Activated CD8-positive, alpha-beta T cell treated with anti-CD3 and anti-CD28 coated beads, Interleukin-2, amount 10 ng/mL, durations not matched to agents 7 days and 5 days (primary cell): ENCODE measurements around the gene PDGFRB. TPM values are rescaled to one million over a fixed set of nuclear protein-coding genes. Genes with fewer than 3 reads are reported as not detected.

Source experiments
- ATAC-seq: fragments of 150-1000 bp; cut with Tn5 transposase; one replicate; pipeline ENCODE4 v1.10.0; 2021; ENCODE audit warnings: moderate library complexity
- CTCF ChIA-PET: fragments of 350-600 bp; sonication (Branson Sonifier 250); formaldehyde crosslinking; loops from one replicate; lab custom pipeline; 2021; ENCODE audit warnings: antibody characterized with exemption; lab: Charles Lee
- POLR2A ChIA-PET: fragments of 350-600 bp; sonication (Branson Sonifier 250); formaldehyde crosslinking; loops from one replicate; lab custom pipeline; 2021; ENCODE audit warnings: antibody characterized with exemption; lab: Charles Lee
- DNase-seq: peaks from one replicate; pipeline ENCODE4 v3.0.0-alpha.2; 2020
- H3K27ac Mint-ChIP-seq: one replicate; pipeline ENCODE4 v1.8.0; 2021; ENCODE audit warnings: mild to moderate bottlenecking, mixed read lengths
- H3K27me3 Mint-ChIP-seq: one replicate; pipeline ENCODE4 v1.8.0; 2021; ENCODE audit warnings: low read depth, mixed read lengths
- H3K36me3 Mint-ChIP-seq: one replicate; pipeline ENCODE4 v1.8.0; 2021; ENCODE audit warnings: low read depth, mixed read lengths
- H3K4me1 Mint-ChIP-seq: one replicate; pipeline ENCODE4 v1.8.0; 2021; ENCODE audit warnings: low read depth, mixed read lengths
- H3K4me3 Mint-ChIP-seq: one replicate; pipeline ENCODE4 v1.8.0; 2021; ENCODE audit warnings: mild to moderate bottlenecking, mixed read lengths
- H3K9me3 Mint-ChIP-seq: one replicate; pipeline ENCODE4 v1.8.0; 2022; ENCODE audit warnings: mixed read lengths; ENCODE audit not compliant: insufficient read depth
- total RNA-seq, 2 experiments: library from RNA; stranded (reverse); gene quantifications; one replicate each; pipeline ENCODE4 v1.2.3, GENCODE V29; 2021

Gene PDGFRB
- total RNA-seq, 2 experiments from 2014 or later = 47.0 to 49.0 TPM

- H3K27ac Mint-ChIP-seq = no peak within 1 kb of the TSS
- no peaks in the 10 kb centered on the region for H3K9me3 Mint-ChIP-seq
- no peak for DNase-seq
- H3K4me1 Mint-ChIP-seq = no peaks in the 10 kb centered on the region
- H3K4me3 Mint-ChIP-seq = no peak within 1 kb of the TSS
- no peaks in the 10 kb centered on the region for H3K36me3 Mint-ChIP-seq
- ChIA-PET POLR2A (no interaction called here), CTCF (no interaction called here)
- H3K27me3 Mint-ChIP-seq = peaks cover 56% of the 10 kb centered on the region
- ATAC-seq = no peak
Observed at GRCh38 chr5:150189728-150190502, 34.3 kb upstream of the PDGFRB start, which contains the start of gene SLC6A7. Gene SLC6A7 (plus strand): TSS chr5:150190062. CDS start chr5:150190328, 266 bp downstream.

GRCh38 chr5:150189326-150189725, 33.7 kb upstream of the PDGFRB start:
- H3K27ac Mint-ChIP-seq = no peak overlapping the region
- DNase-seq (no peak), ATAC-seq (no peak)
- H3K4me3 Mint-ChIP-seq = no peak overlapping the region
- H3K4me1 Mint-ChIP-seq = no peaks in the 10 kb centered on the region
- ChIA-PET CTCF (no interaction called here), POLR2A (no interaction called here)
- peaks cover 56% of the 10 kb centered on the region for H3K27me3 Mint-ChIP-seq
- no peaks in the 10 kb centered on the region for H3K9me3 Mint-ChIP-seq
- H3K36me3 Mint-ChIP-seq = no peaks in the 10 kb centered on the region

GRCh38 chr5:150188146-150188842, 32.6 kb upstream of the PDGFRB start:
- DNase-seq (no peak), ATAC-seq (no peak)
- Mint-ChIP-seq H3K27ac (no peak overlapping the region), H3K9me3 (no peaks in the 10 kb centered on the region), H3K4me3 (no peak overlapping the region), H3K36me3 (no peaks in the 10 kb centered on the region), H3K4me1 (no peaks in the 10 kb centered on the region), H3K27me3 (peaks cover 51% of the 10 kb centered on the region)
- ChIA-PET POLR2A (no interaction called here), CTCF (no interaction called here)

GRCh38 chr5:150186897-150187296, 31.3 kb upstream of the PDGFRB start:
- Mint-ChIP-seq H3K4me1 (no peaks in the 10 kb centered on the region), H3K36me3 (no peaks in the 10 kb centered on the region), H3K9me3 (no peaks in the 10 kb centered on the region), H3K27ac (no peak overlapping the region), H3K27me3 (peaks cover 46% of the 10 kb centered on the region), H3K4me3 (no peak overlapping the region)
- DNase-seq (no peak), ATAC-seq (no peak)
- CTCF ChIA-PET = interaction anchor here (0.7 kb wide), 1 partner anchor 18 kb away, joined by 3 read pairs; no protein-coding TSS in a partner anchor
- POLR2A ChIA-PET = no interaction called here

- POLR2A ChIA-PET = no interaction called here
- CTCF ChIA-PET = no interaction called here
- Mint-ChIP-seq H3K4me1 (no peaks in the 10 kb centered on the region), H3K9me3 (no peaks in the 10 kb centered on the region), H3K27ac (no peak overlapping the region), H3K4me3 (no peak overlapping the region), H3K27me3 (peaks cover 42% of the 10 kb centered on the region), H3K36me3 (no peaks in the 10 kb centered on the region)
- no peak for DNase-seq
- ATAC-seq = no peak
Observed at GRCh38 chr5:150186137-150186536, 30.5 kb upstream of the PDGFRB start.

- Mint-ChIP-seq H3K27me3 (peaks cover 34% of the 10 kb centered on the region), H3K4me3 (no peak overlapping the region), H3K4me1 (no peaks in the 10 kb centered on the region), H3K27ac (no peak overlapping the region), H3K9me3 (no peaks in the 10 kb centered on the region), H3K36me3 (no peaks in the 10 kb centered on the region)
- ChIA-PET CTCF (no interaction called here), POLR2A (no interaction called here)
- DNase-seq (no peak), ATAC-seq (no peak)
Observed at GRCh38 chr5:150184990-150185912, 29.6 kb upstream of the PDGFRB start.

- no peak overlapping the region for H3K27ac Mint-ChIP-seq
- ChIA-PET POLR2A (no interaction called here), CTCF (no interaction called here)
- no peaks in the 10 kb centered on the region for H3K4me1 Mint-ChIP-seq
- ATAC-seq (no peak), DNase-seq (no peak)
- H3K36me3 Mint-ChIP-seq = no peaks in the 10 kb centered on the region
- no peak overlapping the region for H3K4me3 Mint-ChIP-seq
- H3K27me3 Mint-ChIP-seq = peaks cover 24% of the 10 kb centered on the region
- H3K9me3 Mint-ChIP-seq = no peaks in the 10 kb centered on the region
Observed at GRCh38 chr5:150184006-150184405, 28.4 kb upstream of the PDGFRB start.

- Mint-ChIP-seq H3K9me3 (no peaks in the 10 kb centered on the region), H3K4me3 (no peak overlapping the region), H3K4me1 (no peaks in the 10 kb centered on the region), H3K27me3 (peaks cover 18% of the 10 kb centered on the region), H3K36me3 (no peaks in the 10 kb centered on the region), H3K27ac (no peak overlapping the region)
- DNase-seq (no peak), ATAC-seq (no peak)
- POLR2A ChIA-PET = no interaction called here
- CTCF ChIA-PET = no interaction called here
Observed at GRCh38 chr5:150183436-150183835, 27.8 kb upstream of the PDGFRB start.

GRCh38 chr5:150182774-150183173, 27.1 kb upstream of the PDGFRB start:
- ChIA-PET POLR2A (no interaction called here), CTCF (no interaction called here)
- H3K36me3 Mint-ChIP-seq = no peaks in the 10 kb centered on the region
- no peaks in the 10 kb centered on the region for H3K4me1 Mint-ChIP-seq
- H3K27me3 Mint-ChIP-seq = peaks cover 18% of the 10 kb centered on the region
- no peaks in the 10 kb centered on the region for H3K9me3 Mint-ChIP-seq
- no peak overlapping the region for H3K4me3 Mint-ChIP-seq
- ATAC-seq (no peak), DNase-seq (no peak)
- H3K27ac Mint-ChIP-seq = no peak overlapping the region

GRCh38 chr5:150181766-150182545, 26.3 kb upstream of the PDGFRB start:
- DNase-seq (no peak), ATAC-seq (no peak)
- ChIA-PET CTCF (no interaction called here), POLR2A (no interaction called here)
- peaks cover 14% of the 10 kb centered on the region for H3K27me3 Mint-ChIP-seq
- no peaks in the 10 kb centered on the region for H3K4me1 Mint-ChIP-seq
- no peaks in the 10 kb centered on the region for H3K9me3 Mint-ChIP-seq
- H3K36me3 Mint-ChIP-seq = no peaks in the 10 kb centered on the region
- H3K27ac Mint-ChIP-seq = no peak overlapping the region
- no peak overlapping the region for H3K4me3 Mint-ChIP-seq

- H3K4me1 Mint-ChIP-seq = no peaks in the 10 kb centered on the region
- H3K36me3 Mint-ChIP-seq = no peaks in the 10 kb centered on the region
- peaks cover 9% of the 10 kb centered on the region for H3K27me3 Mint-ChIP-seq
Observed at GRCh38 chr5:150181027-150181426, 25.4 kb upstream of the PDGFRB start.

More at GRCh38 chr5:150181027-150181426, 25.4 kb upstream of the PDGFRB start:
- no peak overlapping the region for H3K4me3 Mint-ChIP-seq
- ATAC-seq (no peak), DNase-seq (no peak)
- POLR2A ChIA-PET = no interaction called here
- no peak overlapping the region for H3K27ac Mint-ChIP-seq
- H3K9me3 Mint-ChIP-seq = no peaks in the 10 kb centered on the region
- CTCF ChIA-PET = no interaction called here
